HepG2 (cell line): ENCODE measurements around the gene SCRT2.
"Not testable (repeated sequence)": the region's sequence is repeated elsewhere in the genome, so short reads cannot be mapped to it uniquely, and the experiment has no call there.

Experiments
- EZH2 ChIP-seq: conservative IDR thresholded peaks from 2 replicates; pipeline ENCODE4 v1.6.1; 2012; ENCODE audit warnings: mild to moderate bottlenecking, low read depth, low read length, moderate library complexity
- GTF2F1 ChIP-seq: fragments of 150-350 bp; IDR thresholded peaks from 2 replicates; pipeline ENCODE4 v1.6.1; 2014; ENCODE audit warnings: low read length
- HMG20A ChIP-seq: IDR thresholded peaks from 2 replicates; pipeline ENCODE4 v1.6.1; 2016; ENCODE audit warnings: borderline replicate concordance
- HNF1B ChIP-seq: sonication (generic); formaldehyde crosslinking; IDR thresholded peaks from 2 replicates; pipeline ENCODE4 v1.5.1; 2020; ENCODE audit warnings: mild to moderate bottlenecking, moderate library complexity, missing genetic modification reagents
- JUN ChIP-seq: sonication (generic); formaldehyde crosslinking; IDR thresholded peaks from 2 replicates; pipeline ENCODE4 v1.4.0; 2020; ENCODE audit warnings: mild to moderate bottlenecking, missing genetic modification reagents
- KMT2B ChIP-seq: IDR thresholded peaks from 2 replicates; pipeline ENCODE4 v1.6.1; 2016; ENCODE audit warnings: missing genetic modification reagents, missing compliant biosample characterization
- MTA1 ChIP-seq: sonication (generic); formaldehyde crosslinking; IDR thresholded peaks from 2 replicates; pipeline ENCODE4 v1.4.0; 2020; ENCODE audit warnings: missing genetic modification reagents, mild to moderate bottlenecking, borderline replicate concordance
- PATZ1 ChIP-seq: sonication (generic); formaldehyde crosslinking; IDR thresholded peaks from 2 replicates; pipeline ENCODE4 v1.4.0; 2020; ENCODE audit warnings: missing genetic modification reagents
- PCBP1 ChIP-seq: fragments of 200-400 bp; formaldehyde crosslinking; IDR thresholded peaks from 2 replicates; pipeline ENCODE4 v1.6.1; 2017; ENCODE audit warnings: mild to moderate bottlenecking, low read depth, low read length, borderline replicate concordance
- PHF8 ChIP-seq: sonication (generic); formaldehyde crosslinking; IDR thresholded peaks from 2 replicates; pipeline ENCODE4 v1.5.0; 2020; ENCODE audit warnings: missing genetic modification reagents
- RFX5 ChIP-seq: IDR thresholded peaks from 2 replicates; pipeline ENCODE4 v1.6.1; 2011; ENCODE audit warnings: low read depth, low read length, improper control_type of control experiment
- RNF2 ChIP-seq: fragments of 450-650 bp; conservative IDR thresholded peaks from 2 replicates; pipeline ENCODE4 v1.6.1; 2016; ENCODE audit warnings: low read depth
- ZNF547 ChIP-seq: sonication (generic); formaldehyde crosslinking; IDR thresholded peaks from 2 replicates; pipeline ENCODE4 v1.5.1; 2020; ENCODE audit warnings: mild to moderate bottlenecking, missing genetic modification reagents
- TF ChIP-seq, protein P1 (sequence below): sonication (generic); formaldehyde crosslinking; IDR thresholded peaks from 2 replicates; pipeline ENCODE4 v1.5.0; 2020; ENCODE audit warnings: mild to moderate bottlenecking, missing genetic modification reagents, moderate library complexity

DNA sequence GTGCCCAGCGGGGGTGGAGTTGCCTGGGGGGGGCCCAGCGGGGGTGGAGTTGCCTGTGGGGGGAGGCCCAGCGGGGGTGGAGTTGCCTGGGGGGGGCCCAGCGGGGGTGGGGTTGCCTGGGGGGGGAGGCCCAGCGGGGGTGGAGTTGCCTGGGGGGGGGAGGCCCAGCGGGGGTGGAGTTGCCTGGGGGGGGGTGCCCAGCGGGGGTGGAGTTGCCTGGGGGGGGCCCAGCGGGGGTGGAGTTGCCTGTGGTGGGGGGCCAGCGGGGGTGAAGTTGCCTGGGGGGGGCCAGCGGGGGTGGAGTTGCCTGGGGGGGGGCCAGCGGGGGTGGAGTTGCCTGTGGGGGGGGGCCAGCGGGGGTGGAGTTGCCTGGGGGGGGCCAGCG is 33.6 kb downstream of the SCRT2 start:
- not testable (repeated sequence) for TF ChIP-seq PHF8 (CRISPR knock-in tag); JUN (CRISPR knock-in tag); HNF1B (CRISPR knock-in tag); MTA1 (CRISPR knock-in tag); ZNF547 (CRISPR knock-in tag); EZH2; RNF2; GTF2F1; PATZ1 (CRISPR knock-in tag); RFX5; PCBP1; KMT2B (CRISPR knock-in tag); HMG20A
- TF ChIP-seq, protein P1, sequence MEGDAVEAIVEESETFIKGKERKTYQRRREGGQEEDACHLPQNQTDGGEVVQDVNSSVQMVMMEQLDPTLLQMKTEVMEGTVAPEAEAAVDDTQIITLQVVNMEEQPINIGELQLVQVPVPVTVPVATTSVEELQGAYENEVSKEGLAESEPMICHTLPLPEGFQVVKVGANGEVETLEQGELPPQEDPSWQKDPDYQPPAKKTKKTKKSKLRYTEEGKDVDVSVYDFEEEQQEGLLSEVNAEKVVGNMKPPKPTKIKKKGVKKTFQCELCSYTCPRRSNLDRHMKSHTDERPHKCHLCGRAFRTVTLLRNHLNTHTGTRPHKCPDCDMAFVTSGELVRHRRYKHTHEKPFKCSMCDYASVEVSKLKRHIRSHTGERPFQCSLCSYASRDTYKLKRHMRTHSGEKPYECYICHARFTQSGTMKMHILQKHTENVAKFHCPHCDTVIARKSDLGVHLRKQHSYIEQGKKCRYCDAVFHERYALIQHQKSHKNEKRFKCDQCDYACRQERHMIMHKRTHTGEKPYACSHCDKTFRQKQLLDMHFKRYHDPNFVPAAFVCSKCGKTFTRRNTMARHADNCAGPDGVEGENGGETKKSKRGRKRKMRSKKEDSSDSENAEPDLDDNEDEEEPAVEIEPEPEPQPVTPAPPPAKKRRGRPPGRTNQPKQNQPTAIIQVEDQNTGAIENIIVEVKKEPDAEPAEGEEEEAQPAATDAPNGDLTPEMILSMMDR (CRISPR knock-in tag): not testable (repeated sequence)
